GM21786 (cell line): ENCODE data around the gene SFT2D2.

Source experiments
- ATAC-seq: cut with Tn5 transposase; IDR thresholded peaks from one replicate; pipeline ENCODE4 v1.9.1; 2021; ENCODE audit not compliant: unreplicated experiment

SFT2D2 gene

DNA sequence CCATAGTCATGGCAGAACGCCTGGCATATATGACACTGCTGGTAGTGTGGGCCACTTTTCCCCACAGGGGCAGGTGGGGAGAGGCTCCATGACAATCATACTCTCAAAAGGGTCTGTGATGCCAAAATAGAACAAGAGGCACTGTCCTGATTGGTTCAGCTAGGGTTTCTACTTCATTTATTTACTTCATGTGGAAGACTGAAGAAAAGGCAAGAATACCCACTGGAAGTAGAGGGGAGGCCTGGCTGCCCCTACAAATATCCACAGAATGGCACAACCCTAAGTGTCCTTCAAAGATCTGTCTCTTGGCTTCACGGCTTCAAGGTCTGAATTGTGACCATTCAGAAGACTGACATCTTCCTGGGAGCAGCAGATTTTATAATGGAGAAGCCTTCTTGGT is 4.5 kb upstream of the SFT2D2 start:
- ATAC-seq = no peak

DNA sequence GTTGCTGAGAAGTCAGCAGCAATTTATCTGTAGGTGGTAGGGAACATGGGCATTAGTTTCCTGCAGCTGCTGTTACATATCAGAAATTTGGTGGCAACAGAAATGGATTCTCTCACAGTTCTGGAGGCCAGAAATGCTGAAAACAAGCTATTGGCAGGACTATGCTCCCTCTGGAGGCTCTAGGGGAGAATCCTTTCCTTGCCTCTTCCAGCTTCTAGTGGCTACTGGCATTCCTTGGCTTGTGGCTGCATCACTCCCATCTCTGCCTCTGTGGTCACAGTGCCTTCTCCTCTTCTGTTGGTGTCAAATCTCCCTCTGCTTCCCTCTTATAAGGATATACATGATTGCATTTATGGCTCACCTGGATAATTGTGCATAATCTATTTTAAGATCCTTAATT is 2.5 kb upstream of the SFT2D2 start:
- ATAC-seq = no peak

DNA sequence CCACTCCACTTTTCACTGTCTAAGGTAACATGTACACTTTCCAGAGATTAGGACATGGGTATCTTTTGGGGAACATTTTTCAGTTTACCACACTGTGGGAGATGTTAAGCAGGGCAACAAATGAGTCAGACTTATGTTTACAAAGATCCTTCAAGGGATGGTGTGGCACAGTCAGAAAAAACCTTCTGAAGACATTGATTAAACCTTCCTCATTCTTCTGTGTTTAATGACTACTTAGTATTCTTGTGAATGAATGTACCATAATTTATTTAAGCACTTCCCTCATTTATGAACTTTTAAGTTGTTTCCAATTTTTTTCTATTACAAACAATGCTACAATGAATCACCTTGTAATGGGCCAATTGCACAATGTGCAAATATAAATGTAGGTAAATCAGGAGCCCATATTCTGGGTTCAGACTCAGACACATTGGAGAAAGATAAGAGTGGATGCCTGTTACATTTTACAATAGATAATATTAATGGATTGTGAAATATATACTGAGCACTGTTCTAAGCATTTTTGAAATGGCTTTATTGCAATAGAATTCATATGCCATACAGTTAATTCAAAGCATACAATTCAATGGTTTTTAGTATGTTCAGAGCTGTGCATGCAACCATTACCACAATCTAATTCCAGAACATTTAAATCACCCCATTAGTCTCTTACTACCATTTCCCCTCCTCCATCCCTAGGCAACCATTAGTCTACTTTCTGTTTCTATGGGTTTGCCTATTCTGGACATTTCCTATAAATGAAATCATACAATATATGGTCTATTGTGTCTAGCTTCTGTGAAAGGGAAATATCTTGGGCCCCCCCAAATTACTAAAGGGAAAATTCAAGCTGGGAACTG is 1.9 kb upstream of the SFT2D2 start:
- no peak for ATAC-seq

DNA sequence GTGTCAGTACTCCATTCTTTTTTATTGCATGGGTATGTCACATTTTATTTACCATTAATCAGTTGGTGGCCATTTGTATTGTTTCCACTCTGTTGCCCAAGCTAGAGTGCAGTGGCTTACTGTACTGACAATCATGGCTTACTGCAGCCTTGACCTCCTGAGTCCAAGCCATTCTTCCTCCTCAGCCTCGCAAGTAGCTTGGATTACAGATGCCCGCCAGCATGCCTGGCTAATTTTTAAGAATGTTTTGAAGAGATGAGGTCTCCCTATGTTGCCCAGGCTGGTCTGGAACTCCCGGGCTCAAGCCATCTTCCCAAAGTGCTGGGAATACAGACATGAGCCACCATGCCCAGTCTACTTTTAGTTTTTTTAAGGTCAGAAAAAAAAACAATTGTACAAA is 813 bp upstream of the SFT2D2 start:
- ATAC-seq = no peak

DNA sequence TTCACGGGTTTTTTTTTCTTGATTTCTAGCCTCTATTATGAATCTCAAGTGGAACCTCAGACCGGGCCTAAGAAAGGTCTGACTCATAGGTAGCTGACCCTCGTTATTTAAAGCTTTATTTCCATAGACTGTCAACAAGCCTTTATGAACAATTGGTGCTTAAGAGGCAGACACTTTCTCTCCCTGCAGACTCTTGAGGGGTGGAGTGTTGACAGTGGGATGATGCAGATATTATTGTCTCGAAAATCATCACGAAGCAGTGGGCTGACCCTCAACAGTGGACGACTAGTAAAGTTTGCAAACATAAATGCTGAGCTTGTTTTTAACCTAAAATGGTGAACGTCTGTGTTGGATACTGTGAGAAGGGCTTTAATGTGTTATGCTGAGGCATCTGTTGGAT is 1.8 kb downstream of the SFT2D2 start:
- ATAC-seq = no peak

DNA sequence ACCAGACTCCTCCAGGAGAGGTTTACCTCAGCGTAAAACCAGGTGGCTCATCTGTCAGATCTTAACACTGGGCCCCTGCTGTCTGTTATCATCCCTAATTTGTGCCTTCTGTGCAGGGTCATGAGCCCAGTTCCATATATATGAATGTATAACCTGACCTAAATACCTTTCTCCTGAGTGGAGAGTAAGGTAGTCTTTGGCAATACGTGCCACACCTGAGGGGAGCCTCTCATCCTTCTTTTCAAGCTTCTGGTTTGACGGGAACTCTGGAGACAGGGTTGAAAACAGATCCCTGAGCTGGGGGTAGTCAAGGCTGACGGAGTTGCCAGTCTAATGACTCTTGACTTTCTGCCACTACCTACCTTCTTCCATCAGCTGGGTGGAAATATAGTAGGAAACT is 4.1 kb downstream of the SFT2D2 start:
- ATAC-seq = no peak

DNA sequence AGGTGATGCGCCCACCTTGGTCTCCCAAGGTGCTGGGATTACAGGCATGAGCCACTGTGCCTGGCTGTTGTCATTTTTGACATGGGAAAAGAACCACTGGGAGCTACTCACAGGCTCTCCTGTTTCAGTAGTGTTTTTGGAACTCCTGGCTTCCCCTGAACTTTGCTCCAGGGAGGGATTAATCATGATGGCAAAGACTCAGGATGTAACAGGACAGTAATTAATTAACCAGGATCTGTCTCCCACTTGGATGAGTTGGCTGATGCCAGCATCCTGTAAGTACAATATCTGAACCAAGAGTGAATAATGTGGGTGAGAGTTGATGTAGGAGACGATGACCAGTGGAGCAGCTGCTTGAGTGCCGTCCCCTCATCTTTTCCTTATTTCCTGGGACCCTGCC is 4.9 kb downstream of the SFT2D2 start:
- no peak for ATAC-seq

DNA sequence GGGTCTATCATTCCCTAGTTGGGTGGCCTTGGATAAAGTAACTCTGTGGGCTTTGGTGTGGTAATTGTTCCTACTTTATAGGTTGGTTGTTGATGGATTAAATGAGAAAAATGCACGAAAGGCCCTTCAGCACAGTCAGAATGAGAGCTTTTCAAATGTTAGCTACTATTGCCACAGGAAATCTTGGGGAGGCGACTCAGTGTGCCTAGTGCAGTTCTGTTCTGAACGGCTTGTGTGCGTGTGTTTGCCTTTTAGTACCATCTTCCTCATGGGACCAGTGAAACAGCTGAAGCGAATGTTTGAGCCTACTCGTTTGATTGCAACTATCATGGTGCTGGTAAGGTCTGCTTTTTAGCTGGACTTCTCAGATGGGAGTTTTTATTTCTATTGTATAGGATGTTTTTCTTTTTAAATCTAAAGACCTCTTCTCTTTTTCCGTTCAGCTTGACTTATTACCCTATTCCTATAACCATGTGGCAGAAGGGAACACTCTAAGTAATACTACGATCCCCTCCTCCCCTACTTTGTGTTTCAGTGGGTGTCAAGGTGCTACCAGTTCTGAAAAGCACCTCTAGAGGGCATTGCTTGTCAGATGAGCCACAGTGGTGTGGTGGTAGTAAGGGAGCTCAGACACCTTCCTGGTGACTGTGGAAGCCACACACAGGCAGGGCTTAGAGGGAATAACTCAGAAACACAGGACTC is 9.2 kb downstream of the SFT2D2 start:
- ATAC-seq = peak; percentile 83

DNA sequence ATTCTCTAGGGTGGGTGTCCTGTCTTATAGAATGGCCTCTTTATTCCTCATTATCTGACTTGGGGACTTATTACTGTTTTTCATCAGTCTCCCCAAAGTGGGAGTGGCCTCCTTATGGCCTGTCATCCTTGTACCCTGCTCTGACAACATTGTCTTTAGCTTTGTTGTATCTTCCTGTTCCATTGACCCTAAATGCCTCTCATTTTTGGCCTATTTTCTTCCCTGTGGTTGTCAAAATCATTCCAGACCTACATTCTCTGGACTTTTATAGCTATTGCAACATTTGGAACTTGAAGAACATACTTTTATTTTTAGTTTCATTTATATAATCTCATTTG is 9.7 kb downstream of the SFT2D2 start:
- peak; percentile 15 for ATAC-seq

DNA sequence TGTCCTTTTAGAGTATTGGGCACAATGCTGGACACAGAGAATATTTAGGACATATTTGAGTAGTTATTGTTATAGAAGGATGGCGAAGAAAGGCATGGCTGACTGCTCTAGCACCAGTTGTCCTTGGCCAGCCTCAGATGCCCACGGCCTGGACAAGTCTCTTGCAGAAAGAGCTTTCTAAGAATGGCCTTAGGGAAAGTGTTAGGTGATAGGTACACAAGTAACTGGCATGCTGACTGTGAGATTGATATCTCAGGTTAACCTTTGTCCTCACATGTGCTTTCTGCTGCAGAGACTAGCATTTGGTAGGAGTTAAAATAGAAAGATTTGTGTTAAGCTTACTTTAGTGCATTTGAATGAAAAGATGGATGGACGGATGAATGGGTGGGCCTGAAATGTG is 10.1 kb downstream of the SFT2D2 start:
- no peak for ATAC-seq

DNA sequence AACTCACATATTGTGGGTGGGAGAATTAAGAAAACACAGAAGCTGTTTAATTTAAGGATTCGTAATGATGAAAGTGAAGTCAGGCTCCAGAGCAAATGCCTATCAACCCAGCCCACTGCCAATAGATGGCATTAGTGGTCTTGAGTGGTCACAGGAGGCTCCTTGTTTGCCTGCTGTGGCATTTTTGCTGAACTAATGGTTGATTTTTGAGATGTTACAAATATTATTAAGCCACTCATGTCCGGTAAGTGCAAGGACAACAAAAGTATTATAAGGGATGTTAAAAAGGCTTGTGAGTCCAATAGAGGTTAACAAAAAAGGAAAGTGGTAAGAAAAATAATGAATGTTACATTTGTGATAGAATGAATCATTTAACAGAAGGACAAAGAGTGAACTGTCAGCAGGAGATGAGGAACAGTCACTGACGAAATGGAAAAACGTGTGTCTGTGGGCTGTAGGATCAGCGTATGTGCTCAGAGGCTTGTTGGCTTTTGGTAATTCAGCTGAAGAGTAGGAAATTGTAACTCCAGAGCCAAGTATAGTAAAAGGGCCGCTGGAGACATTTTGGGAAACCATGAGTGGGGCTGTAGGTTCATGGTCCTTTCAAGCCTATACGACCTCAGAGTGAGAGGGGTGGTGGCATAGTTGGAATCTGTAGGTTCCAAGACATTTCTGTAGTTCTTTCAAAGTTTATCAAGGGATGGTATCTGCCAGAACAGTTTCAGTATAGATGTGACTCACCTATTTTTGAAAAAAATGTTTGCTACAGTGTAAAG is 11.2 kb downstream of the SFT2D2 start:
- ATAC-seq = peak; percentile 46

DNA sequence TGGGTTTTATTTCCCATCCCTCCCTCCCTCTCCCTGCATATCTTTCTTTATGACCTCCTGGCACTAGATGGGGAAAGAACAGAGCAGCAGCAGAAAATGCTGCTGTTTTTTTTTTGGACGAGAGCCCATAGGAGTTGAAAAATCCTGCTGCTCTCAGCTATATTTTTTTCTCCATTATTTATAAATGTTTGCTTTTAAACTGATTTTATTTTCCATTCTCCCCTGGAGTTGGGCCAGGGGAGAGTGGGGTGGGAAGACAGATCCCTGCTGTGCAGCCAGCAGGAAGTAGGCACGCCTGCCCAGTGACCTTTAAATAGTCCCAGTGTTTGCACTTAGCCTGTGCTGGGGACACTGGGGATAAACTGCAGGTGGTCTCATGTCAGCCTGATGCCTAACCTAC is 17.4 kb downstream of the SFT2D2 start:
- no peak for ATAC-seq

DNA sequence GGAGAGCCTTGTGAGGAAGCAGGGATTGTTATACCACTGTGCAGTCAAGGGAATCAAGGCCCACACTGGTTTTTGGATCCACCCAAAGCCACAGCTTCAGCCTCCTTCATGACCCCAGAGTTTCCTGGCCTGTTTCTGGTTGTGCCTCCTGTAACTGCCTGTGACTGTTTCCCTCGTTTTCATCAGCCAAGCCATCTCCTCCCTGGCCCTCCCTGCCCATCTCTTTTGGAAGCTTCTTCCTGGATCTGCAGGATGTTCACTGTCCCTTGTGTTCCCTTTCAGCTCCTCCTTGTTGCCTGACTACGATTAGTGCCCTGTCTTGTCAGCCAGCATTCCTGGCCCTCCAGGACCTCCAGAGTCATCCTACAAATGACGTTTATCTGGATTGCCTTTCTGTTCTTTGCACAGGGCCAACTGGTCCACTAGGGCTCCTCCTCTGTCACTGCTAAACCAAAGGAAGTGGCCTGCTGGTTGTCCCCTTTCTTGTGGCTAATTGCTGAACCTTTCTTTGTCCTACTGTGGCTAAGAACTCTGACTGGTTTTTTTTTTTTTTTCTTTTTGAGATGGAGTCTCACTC is 17.9 kb downstream of the SFT2D2 start:
- no peak for ATAC-seq

DNA sequence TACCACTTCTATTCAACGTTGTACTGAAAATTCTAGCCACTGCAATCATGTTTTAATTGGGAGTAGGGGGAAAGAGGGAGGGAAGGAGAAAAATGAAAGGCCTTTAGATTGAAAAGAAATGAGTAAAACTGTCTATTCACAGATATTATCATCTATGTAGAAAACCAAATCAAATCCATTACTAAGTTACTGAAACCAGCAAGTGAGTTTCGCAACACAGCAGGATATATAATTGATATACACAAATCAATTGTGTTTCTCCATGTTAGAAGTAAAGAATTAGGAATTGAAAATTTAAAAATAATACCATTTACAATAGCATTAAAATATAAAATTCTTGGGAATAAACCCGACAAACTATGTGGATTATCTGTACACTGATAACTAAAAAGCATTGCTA is 19.2 kb downstream of the SFT2D2 start:
- ATAC-seq = no peak

DNA sequence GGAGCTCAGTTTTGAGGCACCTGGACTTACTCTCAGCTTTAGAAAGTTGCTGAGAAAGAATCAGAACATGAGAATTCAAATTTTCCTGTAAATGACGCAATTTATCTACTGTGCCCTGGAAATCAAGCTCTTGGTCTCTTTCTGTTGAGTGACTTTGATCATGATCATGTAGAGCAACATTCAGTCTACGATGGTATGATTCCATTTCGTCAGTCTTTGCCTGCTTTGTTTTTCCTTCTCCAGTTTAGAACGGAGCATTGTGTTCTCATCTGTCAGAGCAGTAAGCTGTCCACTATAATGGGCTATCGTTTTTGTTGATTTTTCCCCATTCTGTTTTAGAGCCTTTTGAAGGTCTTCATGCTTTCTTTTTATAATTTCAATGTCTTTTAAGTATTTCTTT is 20.7 kb downstream of the SFT2D2 start:
- no peak for ATAC-seq

DNA sequence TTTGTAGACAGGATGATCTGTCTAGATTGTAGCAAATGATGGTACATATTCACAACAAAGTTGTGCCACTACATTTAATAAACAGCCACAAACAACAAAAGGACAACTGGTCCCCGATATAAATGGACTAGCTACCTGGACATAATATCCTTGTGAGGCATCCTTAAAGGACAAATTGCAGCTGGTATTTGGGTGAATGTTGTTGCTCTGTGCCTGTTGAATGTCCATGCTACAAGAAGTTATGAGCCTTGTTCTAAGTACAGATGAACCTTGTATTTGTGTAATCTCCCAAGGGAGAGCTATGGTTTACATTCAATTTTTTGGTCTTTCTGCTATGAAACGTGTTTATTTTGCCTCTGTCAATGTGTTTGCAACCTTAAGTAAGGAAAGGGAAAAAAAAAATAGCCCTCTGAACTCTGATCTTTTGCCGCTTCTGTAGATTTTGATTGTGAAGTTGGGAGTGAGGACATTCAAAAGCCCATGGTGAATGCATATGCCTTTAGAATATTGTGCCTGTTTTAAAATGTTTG is 26.5 kb downstream of the SFT2D2 start:
- ATAC-seq = no peak

DNA sequence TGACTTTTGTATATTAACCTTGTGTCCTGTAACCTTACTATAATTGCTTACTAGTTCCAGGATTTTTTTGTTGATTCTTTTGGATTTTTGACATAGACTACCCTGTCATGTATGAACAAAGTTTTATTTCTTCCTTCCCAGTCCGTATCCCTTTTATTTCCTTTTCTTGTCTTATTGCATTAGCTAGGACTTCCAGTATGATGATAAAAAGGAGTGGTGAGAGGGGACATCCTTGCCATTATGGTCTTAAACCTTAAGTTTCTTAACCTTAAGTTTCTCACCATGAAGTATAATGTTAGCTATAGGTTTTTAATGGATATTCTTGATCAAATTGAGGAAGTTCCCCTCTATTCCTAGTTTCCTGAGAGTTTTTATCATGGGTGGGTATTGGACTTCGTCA is 30.4 kb downstream of the SFT2D2 start:
- no peak for ATAC-seq

DNA sequence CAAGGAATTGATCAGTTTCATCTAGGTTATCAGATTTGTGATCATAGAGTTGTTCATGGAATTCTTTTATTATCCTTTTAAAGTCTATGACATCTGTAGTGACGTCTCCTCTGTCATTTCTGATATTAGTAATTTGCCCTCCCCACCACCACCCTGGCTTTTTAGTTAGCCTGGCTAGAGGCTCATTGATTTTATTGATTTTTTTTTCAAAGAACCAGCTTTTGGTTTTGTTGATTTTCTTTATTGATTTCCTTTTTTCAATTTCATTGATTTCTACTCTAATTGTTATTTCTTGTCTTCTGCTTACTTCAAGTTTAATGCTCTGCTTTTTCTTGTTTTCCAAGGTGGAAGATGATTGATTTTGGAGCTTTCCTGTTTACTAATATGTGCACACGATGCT is 31.6 kb downstream of the SFT2D2 start:
- ATAC-seq = no peak

DNA sequence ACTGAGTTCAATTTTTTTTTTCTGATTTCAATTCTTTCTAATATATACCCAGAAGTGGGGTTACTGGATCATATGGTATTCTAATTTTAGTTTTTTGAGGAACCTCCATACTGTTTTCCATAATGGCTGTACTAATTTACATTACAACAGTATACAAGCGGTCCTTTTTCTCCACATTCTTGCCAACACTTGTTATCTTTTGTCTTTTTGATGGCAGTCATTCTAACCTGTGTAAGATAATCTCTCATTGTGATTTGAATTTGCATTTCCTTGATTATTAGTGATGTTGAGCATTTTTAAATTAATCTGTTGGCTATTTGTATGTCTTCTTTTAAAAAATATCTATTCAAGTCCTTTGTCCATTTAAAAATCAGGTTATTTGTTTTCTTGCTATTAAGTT is 33.8 kb downstream of the SFT2D2 start:
- ATAC-seq = no peak

DNA sequence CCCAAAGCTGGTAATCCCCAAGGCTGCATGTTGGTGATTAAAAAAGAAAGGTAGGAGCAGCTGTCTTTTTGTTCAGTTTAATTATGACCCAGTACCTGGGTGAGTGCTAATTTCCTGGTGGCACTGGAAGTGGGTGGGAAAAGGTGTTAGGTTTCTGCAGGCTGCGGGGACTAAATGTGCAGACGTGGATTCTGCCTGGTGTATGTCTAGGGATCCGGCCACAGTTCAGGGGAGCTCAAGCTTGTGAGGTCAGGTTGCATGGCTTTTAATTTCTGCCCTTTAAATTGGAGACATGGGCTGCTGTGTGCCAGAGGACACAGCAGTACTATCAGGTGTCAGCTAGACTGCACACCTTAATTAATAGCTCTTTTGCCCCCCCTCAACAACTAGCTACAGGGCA is 34.6 kb downstream of the SFT2D2 start:
- no peak for ATAC-seq

DNA sequence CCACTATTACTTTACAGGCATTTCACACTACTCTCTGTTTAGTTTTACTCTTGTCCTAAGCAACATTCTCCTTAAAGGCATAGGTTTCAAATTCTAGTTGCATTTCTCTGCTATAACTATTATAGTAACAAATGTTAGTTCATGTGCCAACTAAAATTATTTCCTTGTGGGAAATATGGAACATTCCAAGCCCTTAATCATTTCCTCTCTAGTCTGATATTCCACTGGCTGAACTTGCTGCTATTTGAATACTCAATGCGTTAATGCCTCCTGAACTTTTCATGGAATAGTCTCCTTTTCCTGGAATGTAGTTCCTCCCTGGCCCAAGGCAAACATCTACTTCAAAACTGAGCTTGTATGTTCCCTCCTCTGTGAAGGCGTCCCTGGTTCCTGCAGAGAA is 35.6 kb downstream of the SFT2D2 start:
- no peak for ATAC-seq
